ENCODE measurements around the gene GRIN3B.

Gene GRIN3B

GRCh38 chr19:991174-991931, 8.9 kb upstream of the GRIN3B start:
- peak; percentile 51 to 59 for DNase-seq

GRCh38 chr19:991932-992669, 8.1 kb upstream of the GRIN3B start:
- DNase-seq, result no peak

DNA sequence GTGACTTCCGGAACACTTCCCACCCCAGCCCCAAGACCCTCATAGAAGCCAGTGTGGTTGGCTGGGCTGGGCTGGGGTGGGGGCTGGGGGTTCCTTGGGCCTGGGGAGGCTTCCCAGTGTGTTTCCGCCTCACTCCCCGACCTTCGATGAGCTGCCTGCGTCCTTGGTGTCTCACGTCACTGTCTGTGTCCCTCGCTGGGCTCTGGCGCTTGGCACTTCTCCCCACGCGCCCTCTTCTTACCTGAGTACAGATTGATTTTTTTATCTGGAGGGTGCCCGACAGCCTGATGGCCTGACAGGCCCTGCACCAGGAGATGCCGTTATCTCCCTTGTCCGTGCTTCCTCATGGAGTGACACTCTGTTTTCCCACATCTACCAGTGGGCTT, 7.6 kb upstream of the GRIN3B start:
- no peak for DNase-seq

DNA sequence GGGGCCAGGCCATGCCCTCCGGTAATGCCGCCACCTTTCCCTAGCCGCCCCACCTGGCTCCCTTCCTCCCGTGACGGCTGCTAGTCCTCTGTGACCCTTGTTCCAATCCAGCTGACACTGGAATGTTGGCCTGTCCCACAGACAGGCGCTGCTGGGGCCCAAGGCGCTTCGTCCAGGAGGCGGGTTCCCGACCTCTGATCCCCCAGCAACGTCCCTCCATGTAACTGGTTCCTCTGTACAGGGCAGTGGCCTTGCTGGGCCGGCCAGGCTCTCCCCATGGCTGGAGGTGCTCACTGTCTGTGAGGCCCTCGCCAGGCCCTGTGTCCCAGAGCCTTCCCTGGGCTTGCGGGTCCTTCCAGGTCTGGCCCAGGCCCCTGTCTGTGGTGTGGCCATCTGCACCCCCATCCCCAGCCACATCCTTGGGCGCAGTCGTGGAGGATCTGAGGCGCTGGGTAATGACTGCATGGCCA, 6.8 kb upstream of the GRIN3B start:
- no peak for DNase-seq

DNA sequence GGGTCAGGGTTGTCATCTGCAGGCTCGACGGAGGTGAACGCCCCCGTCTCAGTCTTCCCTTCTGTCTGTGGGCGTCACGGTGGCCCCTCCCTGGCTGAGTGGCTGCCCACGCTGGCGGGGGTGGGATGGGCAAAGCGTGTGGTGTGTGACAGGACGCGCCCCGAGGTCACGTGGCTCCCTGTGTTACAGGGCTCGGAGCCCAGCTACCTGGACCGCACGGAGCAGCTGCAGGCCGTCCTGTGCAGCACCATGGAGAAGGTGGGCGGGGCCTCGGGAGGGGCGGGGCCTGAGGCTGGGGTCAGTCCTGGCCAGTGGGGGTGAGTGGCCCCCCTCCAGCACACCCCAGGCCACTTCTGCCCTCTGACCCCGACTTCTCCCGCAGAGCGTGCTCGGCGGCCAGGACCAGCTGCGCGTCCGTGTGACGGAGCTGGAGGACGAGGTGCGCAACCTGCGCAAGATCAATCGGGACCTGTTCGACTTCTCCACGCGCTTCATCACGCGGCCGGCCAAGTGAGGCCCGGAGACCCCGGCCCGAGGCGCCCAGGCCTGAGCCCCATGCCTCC, 6.3 kb upstream of the GRIN3B start:
- no peak for DNase-seq

GRCh38 chr19:994516-994915, 5.7 kb upstream of the GRIN3B start:
- DNase-seq, result no peak

DNA sequence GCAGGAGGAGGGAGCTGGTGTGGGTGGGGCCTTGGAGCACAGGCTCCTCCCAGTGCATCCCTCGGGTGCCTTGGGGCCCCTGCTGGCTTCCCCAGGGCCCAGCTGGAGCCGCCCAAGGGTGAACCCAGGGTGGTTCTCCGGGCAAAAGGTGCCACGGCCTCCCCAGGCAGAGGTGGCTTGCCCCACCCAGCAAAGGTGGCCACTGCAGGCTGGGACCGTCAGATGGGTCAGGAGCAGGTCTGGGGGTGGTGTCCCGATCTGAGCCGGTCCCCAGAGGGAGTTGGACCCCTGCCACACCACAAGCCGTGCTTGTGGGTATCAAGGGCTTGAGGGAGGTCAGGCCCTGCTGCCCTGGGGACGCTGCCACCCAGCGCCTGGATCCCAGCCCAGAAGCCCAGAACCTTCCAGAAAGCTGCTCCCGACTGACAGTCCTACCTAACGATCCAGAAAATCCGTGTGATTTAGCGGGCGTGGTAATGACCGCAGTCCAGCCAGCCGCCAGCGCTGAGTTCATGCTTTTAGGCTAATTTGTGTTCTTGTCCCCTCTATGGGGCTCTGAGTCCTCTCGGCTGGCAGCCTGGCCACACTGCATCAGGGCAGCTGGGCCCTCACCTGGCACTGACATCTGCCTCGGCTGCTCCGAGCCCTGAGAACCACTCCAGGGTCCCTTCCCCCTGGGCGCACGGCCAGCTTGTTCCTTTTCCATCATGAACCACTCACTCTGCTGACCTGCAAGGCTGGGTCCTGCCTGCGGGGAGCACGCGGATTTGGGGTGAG, 5.0 kb upstream of the GRIN3B start:
- DNase-seq, result no peak

DNA sequence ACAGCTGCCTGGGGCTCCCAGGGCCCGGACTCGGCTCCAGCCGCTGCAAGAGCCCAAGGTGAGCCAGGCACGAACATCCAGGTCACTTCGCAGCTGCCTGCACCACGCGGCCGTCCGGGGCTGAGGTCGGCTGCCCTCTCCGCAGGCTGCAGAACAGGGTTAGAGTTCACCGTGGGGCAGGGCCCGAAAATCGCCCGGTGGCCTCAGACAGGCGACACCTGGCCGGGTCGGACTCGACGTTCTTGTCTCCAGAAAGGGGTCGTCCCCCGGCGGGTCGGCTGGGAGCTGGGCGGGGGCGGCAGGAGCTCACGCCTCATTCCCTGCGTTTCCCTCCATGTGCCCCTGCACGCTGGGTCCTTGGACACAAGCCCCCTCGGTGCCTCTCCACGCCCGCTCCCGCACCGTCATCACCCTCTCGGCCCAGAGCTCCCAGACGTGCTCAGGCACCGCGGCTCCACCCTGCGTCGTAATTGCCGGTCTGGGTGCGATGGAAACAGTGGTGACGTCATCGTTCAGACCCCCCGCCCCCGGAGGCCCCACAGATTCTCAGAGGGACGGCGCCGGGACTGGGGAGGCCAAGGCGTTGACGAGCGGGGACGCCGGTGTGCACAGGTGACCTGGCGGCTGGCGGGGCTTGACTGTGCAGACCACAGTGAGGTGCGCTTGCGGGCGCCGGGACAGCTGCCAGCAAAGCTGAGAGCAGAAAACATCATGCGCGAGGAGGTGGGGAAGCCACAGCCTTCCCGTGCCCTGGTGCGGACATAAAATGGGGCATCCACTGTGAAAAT, 4.0 kb upstream of the GRIN3B start:
- DNase-seq, result peak; percentile 83 to 85

DNA sequence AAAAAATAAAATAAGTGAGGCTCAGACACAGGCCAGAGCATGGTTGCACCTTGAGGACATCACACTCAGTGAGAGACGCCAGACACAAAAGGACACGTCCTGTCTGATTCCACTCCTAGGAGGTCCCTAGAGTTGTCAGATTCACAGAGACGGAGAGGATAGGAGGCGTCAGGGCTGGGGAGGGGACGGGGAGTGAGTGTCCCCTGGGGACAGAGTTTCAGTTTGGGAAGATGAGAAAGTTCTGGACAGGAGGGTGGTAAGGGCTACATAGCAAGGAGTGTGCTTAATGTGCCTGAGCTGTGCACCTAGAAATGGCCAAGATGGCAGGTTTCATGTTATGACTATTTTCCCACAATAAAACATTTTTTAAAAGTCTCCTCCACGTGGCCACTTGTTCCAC, 2.2 kb upstream of the GRIN3B start:
- no peak for DNase-seq

DNA sequence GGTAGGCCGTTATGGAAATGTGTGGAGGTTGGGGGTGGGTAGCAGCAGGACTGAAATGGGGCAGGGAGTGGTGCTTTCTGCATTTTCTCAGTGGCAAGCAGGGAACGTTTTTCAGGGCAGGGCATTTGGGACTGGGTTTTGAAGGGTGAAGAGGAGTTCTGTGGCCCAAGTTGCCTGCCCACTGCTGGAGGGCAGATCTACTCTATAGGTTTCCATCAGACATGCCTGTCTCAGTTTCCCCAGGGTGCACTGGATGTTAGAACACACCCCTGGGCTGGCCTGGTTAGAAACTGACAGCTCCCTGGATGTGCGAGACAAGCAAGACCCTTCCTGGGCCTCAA, 870 bp upstream of the GRIN3B start:
- DNase-seq, result no peak

DNA sequence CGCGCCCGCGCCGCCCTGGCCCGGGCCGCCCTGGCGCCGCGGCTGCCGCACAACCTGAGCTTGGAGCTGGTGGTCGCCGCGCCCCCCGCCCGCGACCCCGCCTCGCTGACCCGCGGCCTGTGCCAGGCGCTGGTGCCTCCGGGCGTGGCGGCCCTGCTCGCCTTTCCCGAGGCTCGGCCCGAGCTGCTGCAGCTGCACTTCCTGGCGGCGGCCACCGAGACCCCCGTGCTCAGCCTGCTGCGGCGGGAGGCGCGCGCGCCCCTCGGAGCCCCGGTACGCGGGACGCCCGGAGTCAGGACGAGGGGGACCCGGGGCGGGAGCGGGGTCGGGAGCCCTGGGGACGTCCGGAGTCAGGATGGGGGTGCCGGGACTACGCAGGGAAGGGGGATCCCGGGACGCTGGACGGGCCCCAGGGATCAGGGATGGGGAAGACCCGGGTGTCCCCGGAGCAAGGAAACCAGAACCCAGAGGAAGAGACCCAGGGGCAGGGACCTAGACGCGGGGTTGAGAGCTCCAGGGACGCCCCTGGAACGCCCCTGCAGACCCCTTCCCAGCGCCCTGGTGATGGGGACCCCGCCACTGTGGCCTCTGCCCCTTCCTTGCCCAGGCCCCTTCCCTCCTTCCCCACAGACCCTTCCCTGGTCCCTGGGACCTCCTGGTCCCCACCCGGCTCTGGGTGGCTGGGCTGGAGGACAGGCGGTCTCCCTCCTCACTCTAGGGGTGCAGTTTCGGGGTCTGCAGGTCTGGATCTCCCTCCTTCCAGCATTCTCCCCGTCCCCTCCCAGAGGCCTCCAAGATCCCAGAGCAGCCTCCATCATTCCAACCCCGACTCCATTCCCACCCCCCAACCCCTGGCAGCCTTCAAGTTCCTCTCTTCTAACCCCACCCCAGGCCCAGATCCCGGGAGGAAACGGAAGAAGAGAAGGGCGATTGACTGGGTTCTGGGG, 645 bp downstream of the GRIN3B start:
- DNase-seq, result no peak

DNA sequence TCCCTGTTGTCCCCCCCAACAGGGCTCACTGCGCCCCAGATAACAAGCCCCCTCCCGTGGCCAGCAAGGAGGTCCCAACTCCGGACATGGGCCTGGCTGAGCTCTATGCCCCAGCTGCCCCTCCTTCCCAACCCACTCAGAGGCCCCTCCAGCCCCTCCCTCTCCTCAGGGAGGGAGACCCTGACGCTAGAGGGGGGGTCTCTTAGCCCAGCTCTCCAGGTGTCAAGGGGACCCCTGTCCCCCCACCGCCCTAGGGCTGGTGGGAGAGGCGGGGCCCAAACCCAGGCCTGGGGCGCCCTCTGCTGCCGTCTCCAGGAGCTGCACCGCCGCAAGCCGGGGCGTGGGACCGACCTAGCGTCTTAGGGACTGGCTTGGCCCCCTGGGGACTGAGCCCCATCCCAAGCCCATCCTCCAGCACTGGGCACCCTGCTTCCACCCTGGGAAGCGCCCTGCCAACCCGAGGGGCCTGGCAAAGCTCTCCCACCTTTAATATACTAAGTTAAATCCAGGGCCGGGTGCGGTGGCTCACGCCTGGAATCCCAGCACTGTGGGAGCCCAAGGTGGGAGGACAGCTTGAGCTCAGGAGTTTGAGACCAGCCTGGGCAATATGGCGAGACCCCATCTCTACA, 1.4 kb downstream of the GRIN3B start:
- DNase-seq, result peak; percentile 59 to 75

DNA sequence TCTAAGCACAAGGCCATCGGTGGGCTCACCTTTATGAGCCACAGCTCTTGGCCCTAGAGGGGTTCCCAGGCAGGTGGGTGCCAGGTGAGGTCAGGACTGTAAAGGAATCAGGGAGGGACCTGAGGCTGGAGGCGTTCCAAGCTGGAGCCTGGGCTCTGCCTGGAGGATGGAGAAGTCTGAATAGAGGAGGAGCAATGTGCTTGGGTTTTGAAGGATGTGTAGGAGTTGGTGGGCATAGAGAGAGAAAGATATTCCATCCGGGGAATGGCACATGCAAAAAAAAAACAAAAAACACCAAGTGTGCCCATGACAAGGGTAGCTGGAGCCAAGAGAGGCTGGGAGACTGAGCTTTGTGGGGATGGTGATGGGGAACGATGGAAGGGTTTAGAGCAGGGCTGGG, 2.4 kb downstream of the GRIN3B start:
- DNase-seq, result no peak

- no peak for DNase-seq
Observed at GRCh38 chr19:1003283-1003682, 3.1 kb downstream of the GRIN3B start.

DNA sequence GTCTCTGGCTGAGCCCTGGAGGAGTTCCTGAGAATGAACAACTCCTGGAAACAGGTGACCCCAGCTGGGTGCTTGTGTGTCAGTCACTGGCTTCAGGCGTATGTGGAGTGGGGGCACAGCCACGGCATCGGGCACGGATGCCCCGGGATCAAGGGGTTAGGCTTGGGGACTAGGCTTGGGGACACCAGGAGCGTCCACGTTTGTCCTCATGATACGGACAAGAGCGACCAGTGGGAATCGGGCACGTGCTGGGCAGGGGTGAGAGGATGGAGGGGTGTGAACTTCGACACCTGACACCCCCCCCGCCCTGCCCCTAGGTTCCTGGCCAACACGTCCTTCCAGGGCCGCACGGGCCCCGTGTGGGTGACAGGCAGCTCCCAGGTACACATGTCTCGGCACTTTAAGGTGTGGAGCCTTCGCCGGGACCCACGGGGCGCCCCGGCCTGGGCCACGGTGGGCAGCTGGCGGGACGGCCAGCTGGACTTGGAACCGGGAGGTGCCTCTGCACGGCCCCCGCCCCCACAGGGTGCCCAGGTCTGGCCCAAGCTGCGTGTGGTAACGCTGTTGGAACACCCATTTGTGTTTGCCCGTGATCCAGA, 4.1 kb downstream of the GRIN3B start:
- DNase-seq, result no peak

GRCh38 chr19:1004803-1005664, 4.8 kb downstream of the GRIN3B start:
- DNase-seq, result no peak

- DNase-seq, result no peak
Observed at GRCh38 chr19:1006711-1007398, 6.6 kb downstream of the GRIN3B start.

DNA sequence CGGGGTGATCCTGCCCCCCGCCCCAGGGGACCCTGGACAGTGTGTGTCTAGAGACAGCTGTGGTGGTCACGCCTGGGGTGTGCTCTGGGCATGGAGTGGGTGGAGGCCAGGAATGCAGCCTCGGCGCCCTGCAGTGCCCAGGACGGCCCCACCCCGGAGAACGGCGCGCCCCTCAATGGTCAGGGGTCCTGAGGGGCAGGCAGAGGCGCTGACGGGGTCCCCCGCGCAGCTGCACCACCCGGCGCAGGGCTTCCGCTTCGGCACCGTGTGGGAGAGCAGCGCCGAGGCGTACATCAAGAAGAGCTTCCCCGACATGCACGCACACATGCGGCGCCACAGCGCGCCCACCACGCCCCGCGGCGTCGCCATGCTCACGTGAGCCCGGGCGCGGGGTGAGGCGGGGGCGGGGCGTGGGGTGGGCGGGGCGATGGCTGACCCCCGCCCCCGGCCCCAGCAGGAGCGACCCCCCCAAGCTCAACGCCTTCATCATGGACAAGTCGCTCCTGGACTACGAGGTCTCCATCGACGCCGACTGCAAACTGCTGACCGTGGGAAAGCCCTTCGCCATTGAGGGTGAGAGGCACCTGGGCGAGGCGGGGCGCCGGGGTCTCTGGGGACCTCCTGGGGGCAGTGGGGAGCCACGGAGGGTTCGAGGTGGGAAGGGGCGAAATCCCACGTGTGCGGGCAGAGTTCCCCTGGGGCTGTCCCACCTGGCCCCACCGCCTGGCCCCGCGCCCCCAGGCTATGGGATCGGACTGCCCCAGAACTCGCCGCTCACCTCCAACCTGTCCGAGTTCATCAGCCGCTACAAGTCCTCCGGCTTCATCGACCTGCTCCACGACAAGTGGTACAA, 7.4 kb downstream of the GRIN3B start:
- no peak for DNase-seq

Measured in CD4-positive, alpha-beta T cell treated with Interferon alpha-2 for 1 hour (primary cell).